T-helper 2 cell treated with Interferon-gamma antibody and Interleukin-4, amounts not matched to agents 5 μg/mL and 100 μg/mL, for 36 hours (primary cell): ENCODE results near the gene INSM1.

Experiments
- DNase-seq: peaks from one replicate; pipeline ENCODE4 v3.0.0; 2021; ENCODE audit warnings: low spot score
- H3K27ac Mint-ChIP-seq: one replicate; pipeline ENCODE4 v1.8.0; 2021; ENCODE audit warnings: mild to moderate bottlenecking, mixed read lengths
- H3K27me3 Mint-ChIP-seq: one replicate; pipeline ENCODE4 v1.8.0; 2021; ENCODE audit warnings: low read depth, mixed read lengths
- H3K36me3 Mint-ChIP-seq: one replicate; pipeline ENCODE4 v1.8.0; 2021; ENCODE audit warnings: low read depth, mixed read lengths
- H3K4me1 Mint-ChIP-seq: one replicate; pipeline ENCODE4 v1.8.0; 2021; ENCODE audit warnings: low read depth, mixed read lengths
- H3K4me3 Mint-ChIP-seq: one replicate; pipeline ENCODE4 v1.8.0; 2022; ENCODE audit warnings: mild to moderate bottlenecking, moderate library complexity, mixed read lengths
- H3K9me3 Mint-ChIP-seq: one replicate; pipeline ENCODE4 v1.8.0; 2021; ENCODE audit warnings: mixed read lengths

The INSM1 gene

GRCh38 chr20:20410678-20411077 is 42.8 kb downstream of the INSM1 start:
- H3K4me3 Mint-ChIP-seq = no peak overlapping the region
- H3K9me3 Mint-ChIP-seq = no peaks in the 10 kb centered on the region
- H3K27ac Mint-ChIP-seq = no peak overlapping the region
- H3K36me3 Mint-ChIP-seq = no peaks in the 10 kb centered on the region
- DNase-seq = no peak
- no peaks in the 10 kb centered on the region for H3K4me1 Mint-ChIP-seq
- no peaks in the 10 kb centered on the region for H3K27me3 Mint-ChIP-seq

GRCh38 chr20:20411402-20411801 is 43.5 kb downstream of the INSM1 start:
- DNase-seq = no peak
- H3K4me3 Mint-ChIP-seq = no peak overlapping the region
- H3K27ac Mint-ChIP-seq = no peak overlapping the region

DNA sequence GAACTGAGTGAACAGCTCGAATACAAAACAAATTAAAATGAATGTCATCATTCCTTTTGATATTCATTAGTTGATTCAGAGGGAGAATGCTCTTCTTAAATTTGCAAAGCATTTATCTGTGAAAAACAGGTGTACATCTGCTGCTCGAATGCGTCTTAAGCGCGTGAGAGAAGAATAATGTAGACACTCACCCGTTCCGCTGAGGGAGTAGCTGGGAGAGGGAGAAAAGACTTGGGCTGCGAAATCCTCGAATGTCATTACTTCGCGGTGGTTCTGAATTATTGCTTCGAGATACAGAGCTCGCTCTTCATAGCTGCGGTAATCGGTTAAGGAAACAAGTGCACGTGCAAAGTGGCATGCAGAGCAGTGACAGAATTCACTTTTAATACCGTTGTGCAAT is 43.9 kb downstream of the INSM1 start:
- no peak overlapping the region for H3K4me3 Mint-ChIP-seq
- H3K9me3 Mint-ChIP-seq = no peaks in the 10 kb centered on the region
- H3K27ac Mint-ChIP-seq = no peak overlapping the region
- H3K4me1 Mint-ChIP-seq = no peaks in the 10 kb centered on the region
- no peak for DNase-seq
- no peaks in the 10 kb centered on the region for H3K27me3 Mint-ChIP-seq
- no peaks in the 10 kb centered on the region for H3K36me3 Mint-ChIP-seq

More at GRCh38 chr20:20411402-20411801, 43.5 kb downstream of the INSM1 start:
- H3K4me1 Mint-ChIP-seq = no peaks in the 10 kb centered on the region
- H3K27me3 Mint-ChIP-seq = no peaks in the 10 kb centered on the region
- no peaks in the 10 kb centered on the region for H3K36me3 Mint-ChIP-seq
- no peaks in the 10 kb centered on the region for H3K9me3 Mint-ChIP-seq

DNA sequence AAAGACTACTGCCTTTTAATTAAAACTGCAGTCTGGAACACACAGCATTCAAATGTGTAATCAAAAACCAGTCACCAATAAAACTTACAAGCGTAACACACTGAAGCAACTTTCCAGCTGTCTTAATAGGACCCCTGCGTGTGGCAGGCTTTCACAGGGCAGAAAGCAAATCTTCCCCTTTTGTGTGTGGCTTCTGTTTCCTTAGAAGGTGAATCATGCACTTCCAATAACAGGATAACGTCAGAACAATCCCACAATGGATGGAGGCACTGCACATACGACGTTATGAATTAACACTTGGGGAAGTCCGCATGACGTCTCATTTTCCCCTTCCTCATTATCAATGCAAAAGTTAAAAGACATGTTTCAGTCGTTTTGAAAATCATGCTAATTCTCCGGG is 44.8 kb downstream of the INSM1 start:
- H3K27me3 Mint-ChIP-seq = no peaks in the 10 kb centered on the region
- no peaks in the 10 kb centered on the region for H3K4me1 Mint-ChIP-seq
- peak; percentile 54 for DNase-seq
- H3K9me3 Mint-ChIP-seq = no peaks in the 10 kb centered on the region
- no peak overlapping the region for H3K4me3 Mint-ChIP-seq
- H3K36me3 Mint-ChIP-seq = no peaks in the 10 kb centered on the region
- H3K27ac Mint-ChIP-seq = no peak overlapping the region

DNA sequence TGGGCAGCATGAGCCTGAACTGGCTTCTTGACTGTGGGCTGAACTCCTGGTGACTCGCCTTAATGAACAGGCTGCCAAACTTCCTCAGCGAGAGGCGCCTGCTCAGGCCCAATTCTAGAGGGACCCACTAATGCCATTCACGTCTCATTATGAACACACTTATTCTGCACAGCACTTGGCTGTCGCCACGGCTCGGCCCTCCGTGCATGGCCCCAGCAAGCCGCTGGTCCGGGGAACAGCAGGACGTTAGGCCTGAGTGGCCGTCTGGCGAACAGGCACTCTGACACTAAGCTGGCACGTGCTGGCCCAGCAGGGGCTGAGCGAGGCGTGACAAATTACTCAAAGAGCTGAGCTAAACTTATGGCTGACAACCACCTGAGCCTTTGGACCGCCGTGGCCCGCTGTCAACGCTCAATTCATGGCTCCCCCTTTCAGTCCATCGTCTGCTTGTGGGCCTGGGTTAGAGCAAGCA is 45.9 kb downstream of the INSM1 start:
- no peak for DNase-seq
- no peak overlapping the region for H3K4me3 Mint-ChIP-seq
- no peaks in the 10 kb centered on the region for H3K36me3 Mint-ChIP-seq
- H3K27ac Mint-ChIP-seq = no peak overlapping the region
- no peaks in the 10 kb centered on the region for H3K27me3 Mint-ChIP-seq
- H3K4me1 Mint-ChIP-seq = no peaks in the 10 kb centered on the region
- H3K9me3 Mint-ChIP-seq = no peaks in the 10 kb centered on the region

DNA sequence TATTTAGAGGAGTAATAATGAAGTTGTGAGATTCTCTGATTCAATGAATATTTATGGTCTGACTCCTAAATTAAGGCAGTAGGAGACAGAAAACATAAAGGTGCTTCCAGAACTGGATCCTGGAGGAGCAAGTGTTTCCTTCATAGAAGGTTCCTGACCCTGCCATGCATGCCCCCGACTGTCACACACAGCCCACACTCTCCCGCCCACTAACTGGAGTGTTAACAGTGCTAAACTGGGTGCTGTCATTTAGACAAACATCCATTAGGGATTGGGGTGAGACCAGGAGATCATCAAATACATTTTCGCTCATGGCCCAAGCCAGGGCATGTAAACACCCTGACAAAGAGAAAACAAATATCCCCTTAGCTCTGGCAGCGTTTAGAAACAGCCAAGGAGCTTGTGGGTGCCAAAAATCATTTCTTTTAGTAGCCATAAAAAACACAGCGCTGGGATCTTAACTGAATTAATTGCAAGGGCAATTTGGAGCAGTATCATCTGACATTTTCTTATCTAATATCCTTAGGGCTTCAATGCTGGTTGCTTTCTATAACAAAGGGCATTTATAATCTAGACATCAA is 46.8 kb downstream of the INSM1 start:
- DNase-seq = no peak
- Mint-ChIP-seq H3K9me3 (no peaks in the 10 kb centered on the region), H3K27me3 (no peaks in the 10 kb centered on the region), H3K4me1 (no peaks in the 10 kb centered on the region), H3K4me3 (no peak overlapping the region), H3K27ac (no peak overlapping the region), H3K36me3 (no peaks in the 10 kb centered on the region)

DNA sequence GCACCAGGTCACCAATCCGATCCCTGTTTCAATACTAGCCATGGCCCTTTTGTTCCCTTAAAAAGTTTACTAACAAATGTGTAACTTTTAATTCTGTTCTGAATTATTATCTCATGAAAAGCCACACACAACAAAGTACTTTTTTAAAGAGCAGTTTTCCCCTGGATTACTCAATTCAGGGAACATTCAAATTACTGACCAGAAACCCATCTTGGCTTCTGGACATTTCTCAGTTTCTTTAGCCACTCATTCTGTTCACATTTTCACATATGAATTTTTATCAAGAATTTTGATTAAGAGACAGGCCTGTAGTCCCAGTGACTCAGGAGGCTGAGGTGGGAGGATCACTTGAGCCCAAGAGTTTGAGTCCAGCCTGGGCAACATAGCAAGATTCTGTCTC is 47.4 kb downstream of the INSM1 start:
- H3K27me3 Mint-ChIP-seq = no peaks in the 10 kb centered on the region
- H3K4me1 Mint-ChIP-seq = no peaks in the 10 kb centered on the region
- no peak for DNase-seq
- H3K36me3 Mint-ChIP-seq = no peaks in the 10 kb centered on the region
- no peak overlapping the region for H3K4me3 Mint-ChIP-seq
- no peaks in the 10 kb centered on the region for H3K9me3 Mint-ChIP-seq
- no peak overlapping the region for H3K27ac Mint-ChIP-seq

DNA sequence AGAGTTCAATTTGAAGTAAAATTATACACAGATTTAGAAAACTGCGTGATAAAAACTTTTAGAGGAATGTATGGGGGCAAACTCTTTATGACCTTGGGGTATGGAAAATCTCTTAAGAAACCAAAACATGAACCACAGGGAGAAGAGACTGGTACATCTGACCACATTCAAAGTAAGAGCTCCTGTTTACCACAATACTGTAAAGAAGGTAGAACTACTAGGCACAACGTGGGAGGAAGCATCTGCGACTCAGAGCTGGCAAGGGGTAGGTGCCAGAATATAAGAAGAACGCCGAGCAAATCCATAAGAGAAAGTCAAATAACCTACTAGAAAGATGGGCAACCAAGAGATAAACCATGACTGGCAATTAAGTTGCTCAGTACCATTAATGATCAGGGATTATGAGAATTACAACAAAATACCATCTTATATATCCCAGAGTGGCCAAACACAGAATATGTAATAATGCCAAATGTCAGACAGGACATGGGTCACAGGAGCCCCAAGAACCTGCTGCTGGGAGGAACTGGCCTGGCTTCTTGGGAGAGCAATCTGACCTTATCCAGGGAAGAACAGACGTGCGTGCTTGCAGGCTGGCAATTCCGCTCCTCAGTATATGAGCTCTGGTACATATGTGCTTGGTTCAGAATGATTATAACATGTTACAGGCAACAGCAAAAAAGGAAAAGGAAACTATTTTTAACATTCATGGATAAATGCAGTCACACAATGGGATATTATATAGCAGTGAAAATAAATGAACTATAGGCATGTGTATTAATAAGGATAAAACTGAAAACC is 50.2 kb downstream of the INSM1 start:
- Mint-ChIP-seq H3K4me3 (no peak overlapping the region), H3K36me3 (no peaks in the 10 kb centered on the region), H3K4me1 (no peaks in the 10 kb centered on the region), H3K27me3 (no peaks in the 10 kb centered on the region), H3K27ac (no peak overlapping the region), H3K9me3 (no peaks in the 10 kb centered on the region)
- no peak for DNase-seq
